Thoracic aorta (tissue), 2 donors: ENCODE data around the gene NLGN4X. TPM values are rescaled to one million over a fixed set of nuclear protein-coding genes. Genes with fewer than 3 reads are reported as not detected.

Source experiments
- ATAC-seq: fragments of 150-250 bp; one replicate; pipeline ENCODE4 v1.8.0; 2017; ENCODE audit warnings: low read depth; ENCODE audit not compliant: insufficient number of reproducible peaks, low FRiP score
- DNase-seq: peaks from one replicate; pipeline ENCODE4 v3.0.0-alpha.2; 2020; ENCODE audit warnings: low spot score
- H3K27ac ChIP-seq, 2 donors: fragments of 200-600 bp; sonication (generic); 1 replicate in 1 of 2; 2 replicates in 1 of 2; pipeline ENCODE4 v1.5.1; 2016; ENCODE audit warnings: mild to moderate bottlenecking in 2 of 2, moderate library complexity in 2 of 2
- H3K27me3 ChIP-seq: fragments of 200-600 bp; sonication (generic); replicated peaks from 2 replicates; pipeline ENCODE4 v1.6.0; 2016; ENCODE audit warnings: mild to moderate bottlenecking; ENCODE audit not compliant: insufficient read depth
- H3K36me3 ChIP-seq: fragments of 200-600 bp; sonication (generic); one replicate; pipeline ENCODE4 v1.5.1; 2016
- H3K4me1 ChIP-seq, 2 donors: fragments of 200-600 bp; sonication (generic); 1 replicate in 1 of 2; 2 replicates in 1 of 2; pipeline versions ENCODE4 v1.5.1 to v1.6.0; 2016; ENCODE audit warnings: low read depth in 2 of 2, mild to moderate bottlenecking in 1 of 2; ENCODE audit not compliant: control insufficient read depth in 1 of 2
- H3K4me3 ChIP-seq: fragments of 200-600 bp; sonication (generic); 2 replicates; pipeline ENCODE4 v1.5.1; 2016; ENCODE audit warnings: mild to moderate bottlenecking
- H3K9me3 ChIP-seq: fragments of 200-600 bp; sonication (generic); 2 replicates; pipeline ENCODE4 v1.5.1; 2016
- total RNA-seq, 2 donors: library from RNA; depleted of rRNA; stranded (reverse); fragments of >200 nt; gene quantifications; one replicate each; pipeline versions ENCODE4 v1.1.0 to v1.2.3, GENCODE V29; 2016
- TF ChIP-seq, protein P1 (sequence below): fragments of 200-600 bp; sonication (generic); IDR thresholded peaks from one replicate; pipeline ENCODE4 v1.5.1; 2019; ENCODE audit warnings: antibody characterized with exemption

The NLGN4X gene
- total RNA-seq, 2 donors from 2014 or later, result 0.95 to 2.7 TPM

GRCh38 chrX:5852941-5853340 lies 375.7 kb downstream of the NLGN4X start:
- Histone ChIP-seq H3K27ac (no peak overlapping the region), H3K4me1 (no peaks in the 10 kb centered on the region), H3K36me3 (no peaks in the 10 kb centered on the region), H3K27me3 (no peaks in the 10 kb centered on the region), H3K9me3 (no peaks in the 10 kb centered on the region), H3K4me3 (no peak overlapping the region)
- DNase-seq (no peak), ATAC-seq (no peak)
- TF ChIP-seq, protein P1, sequence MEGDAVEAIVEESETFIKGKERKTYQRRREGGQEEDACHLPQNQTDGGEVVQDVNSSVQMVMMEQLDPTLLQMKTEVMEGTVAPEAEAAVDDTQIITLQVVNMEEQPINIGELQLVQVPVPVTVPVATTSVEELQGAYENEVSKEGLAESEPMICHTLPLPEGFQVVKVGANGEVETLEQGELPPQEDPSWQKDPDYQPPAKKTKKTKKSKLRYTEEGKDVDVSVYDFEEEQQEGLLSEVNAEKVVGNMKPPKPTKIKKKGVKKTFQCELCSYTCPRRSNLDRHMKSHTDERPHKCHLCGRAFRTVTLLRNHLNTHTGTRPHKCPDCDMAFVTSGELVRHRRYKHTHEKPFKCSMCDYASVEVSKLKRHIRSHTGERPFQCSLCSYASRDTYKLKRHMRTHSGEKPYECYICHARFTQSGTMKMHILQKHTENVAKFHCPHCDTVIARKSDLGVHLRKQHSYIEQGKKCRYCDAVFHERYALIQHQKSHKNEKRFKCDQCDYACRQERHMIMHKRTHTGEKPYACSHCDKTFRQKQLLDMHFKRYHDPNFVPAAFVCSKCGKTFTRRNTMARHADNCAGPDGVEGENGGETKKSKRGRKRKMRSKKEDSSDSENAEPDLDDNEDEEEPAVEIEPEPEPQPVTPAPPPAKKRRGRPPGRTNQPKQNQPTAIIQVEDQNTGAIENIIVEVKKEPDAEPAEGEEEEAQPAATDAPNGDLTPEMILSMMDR, result no peak

DNA sequence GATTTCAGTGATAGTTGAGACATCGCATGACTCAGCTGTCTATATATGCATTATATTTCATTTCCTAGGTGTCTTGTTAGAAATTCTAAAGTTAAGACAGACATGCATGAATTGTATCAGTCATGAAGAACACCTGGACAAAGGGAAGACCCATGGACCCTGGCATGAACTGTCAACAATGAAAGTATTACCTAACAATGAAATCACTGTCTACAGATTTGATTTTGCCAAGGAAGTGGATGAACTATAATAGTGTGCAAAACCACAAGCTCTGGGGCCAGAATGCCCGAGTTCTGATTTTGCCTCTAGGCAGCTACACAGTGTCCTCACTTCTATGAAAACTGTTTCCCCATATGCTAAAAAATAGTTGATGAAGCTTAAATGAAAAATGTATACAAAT lies 386.1 kb downstream of the NLGN4X start:
- Histone ChIP-seq H3K27me3 (no peaks in the 10 kb centered on the region), H3K27ac (no peak overlapping the region), H3K4me3 (no peak overlapping the region), H3K4me1 (no peaks in the 10 kb centered on the region), H3K36me3 (no peaks in the 10 kb centered on the region), H3K9me3 (no peaks in the 10 kb centered on the region)
- DNase-seq, result no peak
- ATAC-seq, result no peak
- TF ChIP-seq, protein P1, result no peak
